Measurements from ENCODE around the gene SCN8A. TPM values are rescaled to one million over a fixed set of nuclear protein-coding genes. Genes with fewer than 3 reads are reported as not detected.

The SCN8A gene
- total and polyA plus RNA-seq, 2 donors (not counting 3 experiments of a cell fraction or from before 2014, with no cell fraction given), result 9.4 to 20.4 TPM

GRCh38 chr12:51663390-51663789 lies 72.4 kb downstream of the SCN8A start:
- no peak for TF ChIP-seq CTCF (IDR thresholded peaks at IDR 0.05; ENCODE audit: extremely low read depth in 1 of 2, insufficient read depth in 1 of 2, low read depth in 1 of 2, low read length in 2 of 2)
- TF ChIP-seq MYC (IDR thresholded peaks at IDR 0.05; ENCODE audit: low read depth, low read length), result no peak
- no peak for TF ChIP-seq POLR2AphosphoS5 (IDR thresholded peaks at IDR 0.05; ENCODE audit: insufficient read depth, low read depth, low read length)
- no peak for TF ChIP-seq GATA2 (IDR thresholded peaks at IDR 0.05; ENCODE audit: insufficient read depth, insufficient read length, low read depth, low read length)
- TF ChIP-seq, protein P1, sequence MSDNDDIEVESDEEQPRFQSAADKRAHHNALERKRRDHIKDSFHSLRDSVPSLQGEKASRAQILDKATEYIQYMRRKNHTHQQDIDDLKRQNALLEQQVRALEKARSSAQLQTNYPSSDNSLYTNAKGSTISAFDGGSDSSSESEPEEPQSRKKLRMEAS (IDR thresholded peaks at IDR 0.05; ENCODE audit: insufficient read depth, insufficient read length), result no peak
- H3K4me2 ChIP-seq (ENCODE audit: insufficient read depth, low read length), result no peak overlapping the region
- H4K20me1 ChIP-seq (replicated peaks; ENCODE audit: control insufficient read depth, extremely low read depth, insufficient read depth, low read length), result no peaks in the 10 kb centered on the region
- H3K79me2 ChIP-seq (ENCODE audit: control insufficient read depth, insufficient read depth, low read length), result no peaks in the 10 kb centered on the region
- DNase-seq (ENCODE audit: low read depth, low spot score) (no peak), FAIRE-seq (no peak)
- peaks cover 0 to 3% of the 10 kb centered on the region in 2 experiments for H3K27me3 ChIP-seq (ENCODE audit: control insufficient read depth in 2 of 2, insufficient read depth in 2 of 2, low read length in 2 of 2)
- H3K27ac ChIP-seq (ENCODE audit: insufficient read depth, low read depth, low read length), result no peak overlapping the region
- H3K4me1 ChIP-seq (ENCODE audit: control insufficient read depth, extremely low read depth, insufficient read depth, low read length), result no peaks in the 10 kb centered on the region
- no peak overlapping the region for H3K9ac ChIP-seq (replicated peaks; ENCODE audit: extremely low read depth, insufficient read depth, low read length)
- ChIA-PET CTCF (interaction anchor here (0.8 to 2.4 kb wide), 4 partner anchors 10 to 243 kb away, joined by 3 to 13 read pairs (median 3); no protein-coding TSS in a partner anchor), POLR2A (no interaction called here)
- no TSS peak for BruUV-seq (replicated peaks)
- no peak overlapping the region for H3K4me3 ChIP-seq (replicated peaks in 1 of 3; ENCODE audit: insufficient read depth in 1 of 3, low read depth in 1 of 3, low read length in 3 of 3)
- no peaks in the 10 kb centered on the region for H3K9me1 ChIP-seq (replicated peaks; ENCODE audit: control insufficient read depth, extremely low read depth, insufficient read depth, low read length)
- intact Hi-C loops (cut with micrococcal nuclease), result no loop called here
- H3K9me3 ChIP-seq (replicated peaks; ENCODE audit: control insufficient read depth, insufficient read depth, low read length), result no peaks in the 10 kb centered on the region
- no peaks in the 10 kb centered on the region for H3K36me3 ChIP-seq (ENCODE audit: control insufficient read depth in 2 of 2, extremely low read depth in 1 of 2, insufficient read depth in 2 of 2, low read length in 2 of 2)
- no peak overlapping the region for H2AFZ ChIP-seq (ENCODE audit: low read depth, low read length)
- dilution Hi-C loops (cut with MboI; ENCODE audit: extremely low pct_ligation_motif_present, low sequenced_read_pairs), result no loop called here

DNA sequence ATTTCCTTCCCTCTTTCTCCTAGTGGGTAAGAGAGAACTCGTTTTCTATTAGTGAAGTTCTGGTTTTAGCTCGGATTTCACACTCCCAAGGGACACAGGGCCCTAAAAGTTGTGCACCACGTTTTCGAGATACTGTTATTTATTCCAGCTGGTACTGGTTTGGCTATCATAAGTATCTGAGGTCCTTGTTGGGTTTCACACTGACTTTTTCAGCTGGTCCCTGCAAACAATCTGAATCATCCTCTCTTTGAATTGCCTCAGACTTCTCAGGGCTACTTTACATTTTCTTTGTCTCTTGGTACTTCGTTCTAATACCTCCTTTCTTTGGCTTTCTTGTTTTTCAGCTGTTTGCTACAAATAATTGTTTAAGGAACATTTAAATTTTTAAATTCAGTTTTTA lies 75.7 kb downstream of the SCN8A start:
- no peak overlapping the region for H3K4me2 ChIP-seq (ENCODE audit: insufficient read depth, low read length)
- intact Hi-C loops (cut with micrococcal nuclease) (no loop called here), dilution Hi-C loops (cut with MboI; ENCODE audit: extremely low pct_ligation_motif_present, low sequenced_read_pairs) (no loop called here)
- H3K4me1 ChIP-seq (ENCODE audit: control insufficient read depth, extremely low read depth, insufficient read depth, low read length), result peaks cover 2% of the 10 kb centered on the region
- FAIRE-seq (no peak), DNase-seq (ENCODE audit: low read depth, low spot score) (no peak)
- POLR2A ChIA-PET, result no interaction called here
- H2AFZ ChIP-seq (ENCODE audit: low read depth, low read length), result no peak overlapping the region
- no peaks in the 10 kb centered on the region for H3K36me3 ChIP-seq (ENCODE audit: control insufficient read depth in 2 of 2, extremely low read depth in 1 of 2, insufficient read depth in 2 of 2, low read length in 2 of 2)
- H3K9me1 ChIP-seq (replicated peaks; ENCODE audit: control insufficient read depth, extremely low read depth, insufficient read depth, low read length), result no peaks in the 10 kb centered on the region
- H3K9me3 ChIP-seq (replicated peaks; ENCODE audit: control insufficient read depth, insufficient read depth, low read length), result no peaks in the 10 kb centered on the region
- no peak overlapping the region for H3K9ac ChIP-seq (replicated peaks; ENCODE audit: extremely low read depth, insufficient read depth, low read length)
- no peaks in the 10 kb centered on the region for H3K79me2 ChIP-seq (ENCODE audit: control insufficient read depth, insufficient read depth, low read length)
- H4K20me1 ChIP-seq (replicated peaks; ENCODE audit: control insufficient read depth, extremely low read depth, insufficient read depth, low read length), result no peaks in the 10 kb centered on the region
- H3K27ac ChIP-seq (ENCODE audit: insufficient read depth, low read depth, low read length), result no peak overlapping the region
- TF ChIP-seq EZH2 (IDR thresholded peaks at IDR 0.05; ENCODE audit: borderline replicate concordance, low read depth, low read length, severe bottlenecking), result no peak
- no peak for TF ChIP-seq POLR2A (IDR thresholded peaks at IDR 0.05; ENCODE audit: low read depth, low read length)
- TF ChIP-seq, protein P1 (IDR thresholded peaks at IDR 0.05; ENCODE audit: insufficient read depth, insufficient read length), result no peak
- no peak for TF ChIP-seq MYC (IDR thresholded peaks at IDR 0.05; ENCODE audit: low read depth, low read length)
- no peak for TF ChIP-seq CTCF (IDR thresholded peaks at IDR 0.05; ENCODE audit: extremely low read depth in 1 of 2, insufficient read depth in 1 of 2, low read depth in 1 of 2, low read length in 2 of 2)
- TF ChIP-seq GATA2 (IDR thresholded peaks at IDR 0.05; ENCODE audit: insufficient read depth, insufficient read length, low read depth, low read length), result no peak
- TF ChIP-seq POLR2AphosphoS5 (IDR thresholded peaks at IDR 0.05; ENCODE audit: insufficient read depth, low read depth, low read length), result no peak
- TF ChIP-seq JUN (IDR thresholded peaks at IDR 0.05; ENCODE audit: borderline replicate concordance, insufficient read depth, insufficient read length, low read depth), result no peak
- no peak for TF ChIP-seq FOS (IDR thresholded peaks at IDR 0.05; ENCODE audit: borderline replicate concordance, insufficient read depth, low read length)
- no TSS peak for BruUV-seq (replicated peaks)
- no peaks in the 10 kb centered on the region for H3K27me3 ChIP-seq (ENCODE audit: control insufficient read depth in 2 of 2, insufficient read depth in 2 of 2, low read length in 2 of 2)
- CTCF ChIA-PET, result interaction anchor here (1.3 kb wide), 1 partner anchor 10 kb away, joined by 4 read pairs; no protein-coding TSS in a partner anchor
- H3K4me3 ChIP-seq (replicated peaks in 1 of 3; ENCODE audit: insufficient read depth in 1 of 3, low read depth in 1 of 3, low read length in 3 of 3), result no peak overlapping the region

Measured in endothelial cell of umbilical vein (primary cell).